ENCODE results near the gene JMJD1C. TPM values are rescaled to one million over a fixed set of nuclear protein-coding genes. Genes with fewer than 3 reads are reported as not detected.
"Not testable (repeated sequence)": the region's sequence is repeated elsewhere in the genome, so short reads cannot be mapped to it uniquely, and the experiment has no call there.

The JMJD1C gene
- total RNA-seq, 1 experiment from 2014 or later = 89.7 TPM

- no peaks in the 10 kb centered on the region for H3K36me3 ChIP-seq (ENCODE audit: control insufficient read depth, insufficient read depth, low read length)
- H3K4me3 ChIP-seq (ENCODE audit: low read depth, low read length) = no peak overlapping the region
- no peaks in the 10 kb centered on the region for H3K9me3 Mint-ChIP-seq (ENCODE audit: unreplicated experiment)
- no peak for TF ChIP-seq CTCF (IDR thresholded peaks at IDR 0.05; ENCODE audit: insufficient read depth in 1 of 2, low read depth in 1 of 2, low read length in 1 of 2, severe bottlenecking in 1 of 2, unreplicated experiment in 1 of 2)
- no TSS peak for BruUV-seq (replicated peaks)
- peaks cover 9% of the 10 kb centered on the region; the same call in 1 of the 2 replicates for H3K9me3 ChIP-seq
- intact Hi-C loops (cut with micrococcal nuclease; ENCODE audit: unreplicated experiment) = no loop called here
- peaks cover 5% of the 10 kb centered on the region for H3K36me3 Mint-ChIP-seq (ENCODE audit: insufficient read depth, unreplicated experiment)
- POLR2A ChIA-PET = no interaction called here
- no peaks in the 10 kb centered on the region for H3K27me3 ChIP-seq (replicated peaks; ENCODE audit: control insufficient read depth, insufficient read depth, low read length)
- no peaks in the 10 kb centered on the region for H3K27me3 Mint-ChIP-seq (ENCODE audit: insufficient read depth, unreplicated experiment)
- CTCF ChIA-PET = interaction anchor here (0.6 kb wide), 1 partner anchor 276 kb away, joined by 3 read pairs; no protein-coding TSS in a partner anchor
- DNase-seq = no peak
- H3K4me1 Mint-ChIP-seq (ENCODE audit: low read depth, unreplicated experiment) = peaks cover 11% of the 10 kb centered on the region
- no peak overlapping the region for H3K27ac Mint-ChIP-seq (ENCODE audit: unreplicated experiment)
- H3K4me3 Mint-ChIP-seq (ENCODE audit: unreplicated experiment) = no peak overlapping the region
- H3K4me1 ChIP-seq = no peaks in the 10 kb centered on the region
Measured at GRCh38 chr10:63494951-63495350, 29.2 kb upstream of the JMJD1C start.

- CTCF ChIA-PET = no interaction called here
- H3K27me3 ChIP-seq (replicated peaks; ENCODE audit: control insufficient read depth, insufficient read depth, low read length) = no peaks in the 10 kb centered on the region
- DNase-seq = no peak
- H3K36me3 ChIP-seq (ENCODE audit: control insufficient read depth, insufficient read depth, low read length) = no peaks in the 10 kb centered on the region; the same call in 1 of the 2 replicates
- Mint-ChIP-seq H3K4me3 (ENCODE audit: unreplicated experiment) (no peak overlapping the region), H3K36me3 (ENCODE audit: insufficient read depth, unreplicated experiment) (peaks cover 10% of the 10 kb centered on the region), H3K4me1 (ENCODE audit: low read depth, unreplicated experiment) (no peaks in the 10 kb centered on the region), H3K27ac (ENCODE audit: unreplicated experiment) (no peak overlapping the region), H3K9me3 (ENCODE audit: unreplicated experiment) (no peaks in the 10 kb centered on the region), H3K27me3 (ENCODE audit: insufficient read depth, unreplicated experiment) (no peaks in the 10 kb centered on the region)
- BruUV-seq (replicated peaks) = no TSS peak
- peaks cover 9% of the 10 kb centered on the region for H3K4me1 ChIP-seq
- H3K4me3 ChIP-seq (ENCODE audit: low read depth, low read length) = no peak overlapping the region
- POLR2A ChIA-PET = no interaction called here
- H3K9me3 ChIP-seq = peaks cover 14% of the 10 kb centered on the region; the same call in 1 of the 2 replicates
- TF ChIP-seq CTCF (IDR thresholded peaks at IDR 0.05; ENCODE audit: insufficient read depth in 1 of 2, low read depth in 1 of 2, low read length in 1 of 2, severe bottlenecking in 1 of 2, unreplicated experiment in 1 of 2) = no peak
- intact Hi-C loops (cut with micrococcal nuclease; ENCODE audit: unreplicated experiment) = no loop called here
Measured at GRCh38 chr10:63493004-63493403, 27.2 kb upstream of the JMJD1C start.

GRCh38 chr10:63492317-63492690, 26.5 kb upstream of the JMJD1C start:
- H3K36me3 ChIP-seq (ENCODE audit: control insufficient read depth, insufficient read depth, low read length); H3K4me3 Mint-ChIP-seq (ENCODE audit: unreplicated experiment); DNase-seq; H3K27ac Mint-ChIP-seq (ENCODE audit: unreplicated experiment); CTCF ChIA-PET; intact Hi-C loops (cut with micrococcal nuclease; ENCODE audit: unreplicated experiment); H3K9me3 Mint-ChIP-seq (ENCODE audit: unreplicated experiment); BruUV-seq (replicated peaks); H3K27me3 ChIP-seq (replicated peaks; ENCODE audit: control insufficient read depth, insufficient read depth, low read length); H3K4me3 ChIP-seq (ENCODE audit: low read depth, low read length); H3K27me3 Mint-ChIP-seq (ENCODE audit: insufficient read depth, unreplicated experiment); H3K4me1 Mint-ChIP-seq (ENCODE audit: low read depth, unreplicated experiment): not testable (repeated sequence)
- H3K36me3 Mint-ChIP-seq (ENCODE audit: insufficient read depth, unreplicated experiment) = peaks cover 10% of the 10 kb centered on the region
- POLR2A ChIA-PET = interaction anchor here (0.6 kb wide), 1 partner anchor 214 kb away, joined by 3 read pairs; no protein-coding TSS in a partner anchor
- Histone ChIP-seq H3K9me3 (peaks cover 14% of the 10 kb centered on the region; the same call in 1 of the 2 replicates), H3K4me1 (peaks cover 14% of the 10 kb centered on the region)

Measured in Caco-2 (cell line).